ENCODE results near the gene RAMP2.

DNA sequence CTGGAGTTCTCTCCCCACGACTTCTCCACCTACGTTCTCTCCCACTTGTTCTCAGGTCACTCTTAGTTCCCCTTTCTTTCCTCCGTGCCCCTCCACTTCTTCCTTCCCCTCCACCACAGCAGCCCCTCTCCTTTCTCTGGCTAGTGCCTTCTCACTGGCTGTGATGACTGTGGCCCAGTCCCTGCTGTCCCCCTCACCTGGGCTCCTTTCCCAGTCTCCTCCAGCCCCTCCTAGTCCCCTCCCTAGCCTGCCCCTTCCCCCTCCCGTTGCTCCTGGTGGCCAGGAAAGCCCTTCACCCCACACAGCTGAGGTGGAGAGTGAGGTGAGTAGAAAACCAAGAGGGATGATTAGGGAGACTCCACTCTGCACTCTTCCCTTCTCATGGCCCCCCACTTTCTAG, 34.0 kb downstream of the RAMP2 start:
- TF ChIP-seq POLR2A (IDR thresholded peaks at IDR 0.05; ENCODE audit: low read length) (no peak), GATA1 (IDR thresholded peaks at IDR 0.05; ENCODE audit: low read depth, low read length) (no peak)
